Endothelial cell of umbilical vein (primary cell): ENCODE results near the gene PRR19. TPM values are rescaled to one million over a fixed set of nuclear protein-coding genes. Genes with fewer than 3 reads are reported as not detected.

Experiments
- BruUV-seq: library from RNA; stranded (reverse); fragments of 400-500 nt; replicated peaks from 2 replicates; lab custom pipeline; 2021; lab: Mats Ljungman, UMichigan
- CTCF ChIA-PET: fragments of 300-600, 350-600 bp; sonication (Branson Sonifier 250); formaldehyde crosslinking; loops from one replicate; lab custom pipeline; 2021; ENCODE audit warnings: antibody characterized with exemption, inconsistent platforms; lab: Charles Lee
- POLR2A ChIA-PET: fragments of 300-600, 350-600 bp; sonication (Branson Sonifier 250); formaldehyde crosslinking; loops from one replicate; lab custom pipeline; 2021; ENCODE audit warnings: antibody characterized with exemption, inconsistent platforms; lab: Charles Lee
- DNase-seq: peaks from one replicate; pipeline ENCODE4 v3.0.0-alpha.2; 2011; ENCODE audit warnings: low read depth, low spot score
- FAIRE-seq: peaks from 2 replicates; lab custom pipeline; 2011; peaks lifted over from hg19 to GRCh38; lab: Jason Lieb, UNC
- H2AFZ ChIP-seq: 2 replicates; pipeline ENCODE4 v1.6.0; 2012; ENCODE audit warnings: low read depth, low read length, control low read depth, inconsistent platforms
- H3K27ac ChIP-seq: 2 replicates; pipeline ENCODE4 v1.5.1; 2011; ENCODE audit warnings: low read depth, mild to moderate bottlenecking, control low read depth, low read length, moderate library complexity; ENCODE audit not compliant: insufficient read depth
- H3K27me3 ChIP-seq, 2 experiments: 2 replicates each; pipeline versions ENCODE4 v1.6.0 to v1.6.1; 2011; ENCODE audit warnings: low read length in 2 of 2, mixed read lengths in 1 of 2; ENCODE audit not compliant: control insufficient read depth in 2 of 2, insufficient read depth in 2 of 2
- H3K36me3 ChIP-seq, 2 experiments: 2 replicates in 1 of 2; 3 replicates in 1 of 2; pipeline ENCODE4 v1.5.1; 2011; ENCODE audit warnings: low read length in 2 of 2, mild to moderate bottlenecking in 1 of 2, moderate library complexity in 1 of 2; ENCODE audit not compliant: control insufficient read depth in 2 of 2, insufficient read depth in 2 of 2; ENCODE audit errors: extremely low read depth in 1 of 2
- H3K4me1 ChIP-seq: 3 replicates; pipeline ENCODE4 v1.5.1; 2011; ENCODE audit warnings: mild to moderate bottlenecking, low read length; ENCODE audit not compliant: control insufficient read depth, insufficient read depth; ENCODE audit errors: extremely low read depth
- H3K4me2 ChIP-seq: 2 replicates; pipeline ENCODE4 v1.6.1; 2011; ENCODE audit warnings: low read length, control low read depth, mixed read lengths; ENCODE audit not compliant: insufficient read depth
- H3K4me3 ChIP-seq, 3 experiments: fragments of 200-600 bp in 1 of 3; sonication (generic), shearing (Covaris generic) in 1 of 3; replicated peaks in 1 of 3; 2 replicates each; pipeline ENCODE4 v1.5.1; 2011 to 2016; ENCODE audit warnings: control low read depth in 3 of 3, low read length in 3 of 3, mild to moderate bottlenecking in 2 of 3, inconsistent platforms in 1 of 3, low read depth in 1 of 3, moderate library complexity in 1 of 3; ENCODE audit not compliant: insufficient read depth in 1 of 3
- H3K79me2 ChIP-seq: 2 replicates; pipeline ENCODE4 v1.6.0; 2012; ENCODE audit warnings: low read length, inconsistent platforms; ENCODE audit not compliant: control insufficient read depth, insufficient read depth
- H3K9ac ChIP-seq: replicated peaks from 2 replicates; pipeline ENCODE3; 2011; ENCODE audit warnings: low read length, control low read depth; ENCODE audit not compliant: insufficient read depth; ENCODE audit errors: extremely low read depth
- H3K9me1 ChIP-seq: replicated peaks from 3 replicates; pipeline ENCODE4 v1.6.0; 2011; ENCODE audit warnings: mild to moderate bottlenecking, low read length; ENCODE audit not compliant: control insufficient read depth, insufficient read depth; ENCODE audit errors: extremely low read depth
- H3K9me3 ChIP-seq: replicated peaks from 2 replicates; pipeline ENCODE4 v1.5.1; 2012; ENCODE audit warnings: low read length, inconsistent platforms; ENCODE audit not compliant: control insufficient read depth, insufficient read depth
- H4K20me1 ChIP-seq: replicated peaks from 2 replicates; pipeline ENCODE3; 2011; ENCODE audit warnings: mild to moderate bottlenecking, low read length; ENCODE audit not compliant: control insufficient read depth, insufficient read depth; ENCODE audit errors: extremely low read depth
- EZH2 ChIP-seq: IDR thresholded peaks from 2 replicates; pipeline ENCODE4 v1.6.1; 2012; ENCODE audit warnings: borderline replicate concordance, low read depth, mild to moderate bottlenecking, moderate library complexity, low read length, inconsistent platforms; ENCODE audit not compliant: severe bottlenecking
- FOS ChIP-seq: IDR thresholded peaks from 2 replicates; pipeline ENCODE4 v1.6.1; 2011; ENCODE audit warnings: mild to moderate bottlenecking, low read length, moderate library complexity, borderline replicate concordance; ENCODE audit not compliant: insufficient read depth
- GATA2 ChIP-seq: IDR thresholded peaks from 2 replicates; pipeline ENCODE4 v1.7.0; 2011; ENCODE audit warnings: low read depth, mild to moderate bottlenecking, moderate library complexity, mixed read lengths, low read length; ENCODE audit not compliant: insufficient read length, insufficient read depth
- JUN ChIP-seq: IDR thresholded peaks from 2 replicates; pipeline ENCODE4 v1.6.1; 2011; ENCODE audit warnings: borderline replicate concordance, low read depth; ENCODE audit not compliant: insufficient read length, insufficient read depth
- MAX ChIP-seq: IDR thresholded peaks from 2 replicates; pipeline ENCODE4 v1.6.1; 2011; ENCODE audit not compliant: insufficient read depth, insufficient read length
- MYC ChIP-seq: IDR thresholded peaks from one replicate; pipeline ENCODE4 v1.6.1; 2011; ENCODE audit warnings: mild to moderate bottlenecking, low read depth, low read length
- POLR2A ChIP-seq: IDR thresholded peaks from 2 replicates; pipeline ENCODE4 v1.6.1; 2012; ENCODE audit warnings: low read depth, mild to moderate bottlenecking, control low read depth, low read length
- POLR2AphosphoS5 ChIP-seq: IDR thresholded peaks from 2 replicates; pipeline ENCODE4 v1.6.1; 2012; ENCODE audit warnings: low read depth, mild to moderate bottlenecking, control low read depth, low read length, moderate library complexity; ENCODE audit not compliant: insufficient read depth
- dilution Hi-C: fragments of 300-500 bp; cut with MboI; formaldehyde crosslinking; loops from one replicate; pipeline ENCODE4 v1.15.0; 2019; ENCODE audit warnings: low sequenced_read_pairs; ENCODE audit not compliant: extremely low pct_ligation_motif_present
- intact Hi-C: fragments of 100-400 bp; cut with micrococcal nuclease; formaldehyde crosslinking; loops from one replicate; pipeline ENCODE4 v1.10.0; 2022
- polyA plus RNA-seq, 4 experiments: library from polyadenylated mRNA; depleted of rRNA in 3 of 4; stranded (reverse) in 3 of 4; unstranded in 1 of 4; fragments of >200 nt; gene quantifications; 2 replicates each; pipeline versions ENCODE4 v1.2.1 to v1.2.3, GENCODE V29; 2011 to 2012; ENCODE audit warnings: missing spikeins in 1 of 4
- total RNA-seq: library from RNA; stranded (reverse); gene quantifications from 2 replicates; pipeline ENCODE4 v1.2.3, GENCODE V29; 2021
- TF ChIP-seq, protein P1 (sequence below), 2 donors: IDR thresholded peaks; 1 replicate in 1 of 2; 2 replicates in 1 of 2; pipeline ENCODE4 v1.5.1; 2011; ENCODE audit warnings: low read length in 2 of 2, mild to moderate bottlenecking in 2 of 2, moderate library complexity in 2 of 2, control low read depth in 1 of 2, inconsistent platforms in 1 of 2, low read depth in 1 of 2; ENCODE audit not compliant: insufficient read depth in 1 of 2; ENCODE audit errors: extremely low read depth in 1 of 2

The PRR19 gene
- total and polyA plus RNA-seq, 2 donors (not counting 3 experiments of a cell fraction or from before 2014, with no cell fraction given), result 1.0 to 1.4 TPM

GRCh38 chr19:42283188-42284065 is 18.5 kb upstream of the PRR19 start:
- peaks cover 26% of the 10 kb centered on the region for H3K79me2 ChIP-seq
- no peak overlapping the region for H3K27ac ChIP-seq
- no peaks in the 10 kb centered on the region for H3K9me1 ChIP-seq
- no peak overlapping the region for H3K9ac ChIP-seq
- CTCF ChIA-PET, result interaction anchor here (0.7 to 7.4 kb wide), 4 partner anchors 32 to 1978 kb away, joined by 4 to 365 read pairs (median 5); partner anchors contain the start of gene GSK3A
- dilution Hi-C loops (no loop called here), intact Hi-C loops (no loop called here)
- no peaks in the 10 kb centered on the region for H3K9me3 ChIP-seq
- peaks cover 53% of the 10 kb centered on the region for H3K4me1 ChIP-seq
- peaks cover 2 to 13% of the 10 kb centered on the region in 2 experiments for H3K36me3 ChIP-seq
- POLR2A ChIA-PET, result interaction anchor here (1.7 kb wide), 1 partner anchor 13 kb away, joined by 6 read pairs; no protein-coding TSS in a partner anchor
- H3K4me2 ChIP-seq, result peak overlapping the region; percentile 39
- no peak overlapping the region for H2AFZ ChIP-seq
- DNase-seq (peak; percentile 95), FAIRE-seq (peak; percentile 89)
- no TSS peak for BruUV-seq
- no peak for TF ChIP-seq FOS
- no peak for TF ChIP-seq MYC
- TF ChIP-seq MAX, result no peak
- no peak for TF ChIP-seq POLR2A
- TF ChIP-seq GATA2, result no peak
- no peak for TF ChIP-seq EZH2
- TF ChIP-seq, protein P1, sequence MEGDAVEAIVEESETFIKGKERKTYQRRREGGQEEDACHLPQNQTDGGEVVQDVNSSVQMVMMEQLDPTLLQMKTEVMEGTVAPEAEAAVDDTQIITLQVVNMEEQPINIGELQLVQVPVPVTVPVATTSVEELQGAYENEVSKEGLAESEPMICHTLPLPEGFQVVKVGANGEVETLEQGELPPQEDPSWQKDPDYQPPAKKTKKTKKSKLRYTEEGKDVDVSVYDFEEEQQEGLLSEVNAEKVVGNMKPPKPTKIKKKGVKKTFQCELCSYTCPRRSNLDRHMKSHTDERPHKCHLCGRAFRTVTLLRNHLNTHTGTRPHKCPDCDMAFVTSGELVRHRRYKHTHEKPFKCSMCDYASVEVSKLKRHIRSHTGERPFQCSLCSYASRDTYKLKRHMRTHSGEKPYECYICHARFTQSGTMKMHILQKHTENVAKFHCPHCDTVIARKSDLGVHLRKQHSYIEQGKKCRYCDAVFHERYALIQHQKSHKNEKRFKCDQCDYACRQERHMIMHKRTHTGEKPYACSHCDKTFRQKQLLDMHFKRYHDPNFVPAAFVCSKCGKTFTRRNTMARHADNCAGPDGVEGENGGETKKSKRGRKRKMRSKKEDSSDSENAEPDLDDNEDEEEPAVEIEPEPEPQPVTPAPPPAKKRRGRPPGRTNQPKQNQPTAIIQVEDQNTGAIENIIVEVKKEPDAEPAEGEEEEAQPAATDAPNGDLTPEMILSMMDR (IDR thresholded peaks at IDR 0.05; ENCODE audit: extremely low read depth in 1 of 2, insufficient read depth in 1 of 2, low read depth in 1 of 2, low read length in 2 of 2), result no peak
- TF ChIP-seq POLR2AphosphoS5, result no peak
- no peak for TF ChIP-seq JUN
- H3K27me3 ChIP-seq, result no peaks in the 10 kb centered on the region
- peak overlapping the region in 2 of 3 experiments; percentile 3 to 35 for H3K4me3 ChIP-seq
- no peaks in the 10 kb centered on the region for H4K20me1 ChIP-seq
